NCI-H146 (cell line): ENCODE measurements around the gene ZEB2.

Experiments used
- DNase-seq: peaks from one replicate; lab custom pipeline; 2025; lab: John Stamatoyannopoulos, UW

The ZEB2 gene

DNA sequence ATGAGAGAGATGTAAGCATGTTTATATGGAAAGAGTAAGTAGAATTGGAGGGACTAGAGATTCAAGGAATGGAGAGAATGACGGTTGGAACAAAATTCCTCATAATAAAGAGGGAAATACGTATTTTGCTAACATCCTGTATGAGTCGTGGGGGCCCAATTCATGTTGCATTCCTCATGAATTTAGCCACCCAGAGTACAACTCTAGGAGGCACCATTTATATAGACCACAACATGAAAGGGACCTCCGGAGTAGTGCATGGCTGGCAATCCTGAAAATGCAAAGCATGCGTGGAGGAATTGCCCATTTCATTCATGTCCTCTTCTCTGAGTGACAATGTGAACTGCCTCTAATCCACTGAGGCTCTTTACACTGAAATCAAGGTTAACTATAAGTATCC is 168.2 kb downstream of the ZEB2 start:
- no peak for DNase-seq

DNA sequence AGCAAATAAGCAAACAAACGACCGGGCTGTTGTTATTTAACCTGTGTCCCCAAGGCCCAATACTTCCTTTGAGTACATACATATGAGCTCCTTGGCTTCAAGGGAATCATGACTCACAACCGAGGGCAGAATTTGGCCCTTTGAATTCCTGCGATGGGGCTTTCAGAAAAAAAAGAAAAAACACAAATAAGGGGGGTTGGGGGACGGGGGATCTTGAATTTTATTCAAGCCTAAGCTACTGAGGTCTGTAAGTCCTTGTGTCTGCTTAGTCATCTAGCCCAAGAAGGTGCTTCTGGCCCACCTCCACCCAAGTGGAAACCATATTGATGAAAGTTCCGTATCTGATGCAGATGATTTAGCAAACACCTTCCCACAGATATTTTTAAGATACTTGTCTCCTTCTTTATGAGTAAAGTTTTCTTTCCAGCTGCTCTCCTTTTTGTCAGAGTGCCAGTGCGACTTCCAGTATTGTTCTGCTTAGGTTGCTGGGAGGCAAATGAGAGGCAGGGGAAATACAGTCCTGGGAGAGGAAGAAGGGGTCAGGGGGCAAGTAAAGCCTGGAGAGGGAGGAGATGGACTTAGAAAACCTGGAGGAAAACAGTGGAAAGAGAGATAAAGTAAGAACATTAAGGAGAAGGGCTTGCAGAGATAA is 169.6 kb downstream of the ZEB2 start:
- DNase-seq, result no peak

DNA sequence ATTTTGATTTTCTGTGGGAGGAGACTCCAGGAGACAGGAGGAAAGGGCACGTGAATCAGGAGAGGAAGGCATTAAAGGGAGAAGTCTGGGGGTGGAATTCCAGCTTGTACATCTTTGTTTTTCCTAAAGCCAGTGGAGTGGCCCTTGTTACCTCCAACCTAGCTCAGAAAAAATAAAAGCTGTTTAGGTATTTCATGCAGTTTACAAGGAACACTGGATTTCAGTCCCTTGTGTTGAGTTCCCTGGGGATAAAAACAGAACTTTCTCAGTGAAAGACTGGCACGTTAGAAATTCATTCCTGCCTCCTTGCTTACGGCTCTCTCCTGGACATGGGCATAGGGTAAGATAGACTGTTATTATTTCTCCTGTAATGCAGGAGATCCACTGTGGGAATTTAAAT is 170.2 kb downstream of the ZEB2 start:
- DNase-seq, result no peak

DNA sequence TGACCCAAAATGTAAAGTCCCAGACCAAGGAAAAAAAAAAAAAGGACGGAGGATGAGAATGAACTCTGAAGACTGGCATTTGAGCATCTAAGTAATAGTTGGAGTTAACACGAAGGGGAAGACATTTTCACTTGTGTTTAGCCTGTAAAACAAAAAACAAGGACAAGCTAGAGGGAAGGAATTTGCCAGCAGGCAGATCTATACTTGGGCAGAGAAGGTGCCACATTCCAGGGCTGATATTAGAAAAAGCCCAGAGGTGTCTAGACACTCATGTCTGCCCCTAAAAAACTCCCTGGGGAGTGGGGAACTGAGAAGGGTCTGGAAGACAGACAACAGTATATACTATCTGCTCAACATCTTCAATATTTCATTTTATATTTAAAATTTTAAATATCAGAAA is 171.1 kb downstream of the ZEB2 start:
- no peak for DNase-seq

DNA sequence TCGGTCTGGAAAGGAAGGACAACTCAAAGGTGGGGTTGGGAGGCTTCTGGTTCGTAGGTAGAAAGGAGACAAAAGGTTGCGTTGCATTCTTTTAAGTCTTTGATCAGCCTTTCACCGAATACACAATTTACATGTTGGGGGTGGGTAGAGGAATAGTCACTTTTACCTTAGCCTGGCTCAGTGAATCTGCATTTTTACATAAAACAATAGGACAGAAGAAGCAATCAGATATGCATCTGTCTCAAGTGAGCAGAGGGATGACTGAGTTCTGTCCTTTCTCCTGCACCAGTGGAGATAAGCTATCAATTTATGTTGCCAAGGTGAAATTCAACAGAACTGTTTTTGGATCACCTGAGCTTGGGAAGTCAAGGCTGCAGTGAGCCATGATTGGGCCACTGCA is 173.7 kb downstream of the ZEB2 start:
- DNase-seq, result no peak

DNA sequence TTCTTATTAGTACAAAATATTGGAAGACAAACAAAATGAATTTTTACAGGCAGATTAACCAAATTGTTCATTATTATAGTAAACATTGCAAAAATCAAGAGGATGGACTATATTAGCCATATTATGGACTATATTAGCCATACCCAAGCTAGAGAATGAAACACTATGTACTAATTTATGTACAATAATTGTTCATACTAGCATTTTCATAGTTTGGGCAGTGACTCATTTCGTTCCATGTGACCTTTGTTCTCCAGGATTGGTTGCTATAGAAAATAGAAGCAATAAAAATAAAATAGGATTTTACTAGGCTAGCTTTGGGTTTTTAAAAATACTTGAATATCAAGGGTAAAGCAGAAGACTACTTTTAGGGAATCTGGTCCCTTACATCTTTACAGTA is 176.8 kb downstream of the ZEB2 start:
- no peak for DNase-seq

DNA sequence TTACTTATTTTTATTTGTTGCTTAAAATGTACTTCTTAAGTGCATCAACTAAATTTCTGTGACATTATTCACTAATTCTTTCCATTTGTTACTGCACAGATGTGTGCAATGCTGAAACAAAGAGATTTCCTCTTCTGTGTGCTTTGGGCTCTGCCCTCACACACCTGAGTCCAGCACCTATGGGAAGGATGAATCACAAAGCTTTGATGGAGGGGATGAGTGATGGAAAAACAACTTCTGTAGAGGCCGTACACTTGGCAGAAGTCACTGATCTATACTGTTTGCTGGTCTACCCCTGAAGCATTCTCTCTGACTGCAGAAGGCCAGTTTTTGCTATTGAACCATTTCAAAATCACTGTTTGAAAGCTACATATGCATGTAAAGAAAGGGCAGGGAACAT is 178.4 kb downstream of the ZEB2 start:
- no peak for DNase-seq

DNA sequence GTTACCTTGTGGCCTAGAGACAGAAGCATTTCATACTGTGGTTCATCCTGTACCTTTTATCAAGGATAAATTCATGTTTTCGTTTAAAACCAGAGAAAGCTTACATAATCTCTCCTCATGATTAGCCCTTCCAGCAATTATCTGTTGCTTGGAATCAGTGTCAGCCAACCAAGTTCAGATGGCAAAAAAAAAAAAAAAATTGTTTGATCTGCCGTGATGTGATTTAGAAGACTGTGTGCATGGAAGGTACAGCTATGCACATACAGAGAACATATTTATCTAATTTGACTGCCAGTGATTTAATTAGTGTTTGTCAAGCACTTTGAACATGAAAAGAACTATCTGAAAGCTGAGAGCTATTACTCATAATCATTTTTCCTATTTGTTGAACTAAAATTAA is 180.9 kb downstream of the ZEB2 start:
- DNase-seq, result peak; percentile 5

DNA sequence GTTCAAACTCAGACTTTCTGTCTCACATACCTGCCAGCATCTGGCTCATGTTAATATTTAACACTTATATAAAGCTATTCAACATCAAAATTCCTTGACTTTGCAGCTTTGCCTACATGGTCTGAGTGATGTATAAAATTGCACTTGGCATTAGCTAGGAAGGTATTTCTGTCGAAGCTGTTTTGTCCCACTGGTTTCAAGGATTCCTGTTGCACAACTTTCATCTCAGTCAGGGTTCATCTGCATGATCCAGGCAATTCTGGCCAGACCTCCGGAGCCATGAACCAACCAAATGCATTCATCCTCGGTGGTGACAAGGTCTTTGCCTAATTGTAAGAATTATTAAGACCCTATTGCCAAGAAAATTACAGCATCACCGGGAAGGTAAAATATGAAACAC is 185.4 kb downstream of the ZEB2 start:
- DNase-seq, result no peak
